DOHH2 (cell line): ENCODE measurements around the gene CHEK1.
"Not testable (repeated sequence)": the region's sequence is repeated elsewhere in the genome, so short reads cannot be mapped to it uniquely, and the experiment has no call there.

ENCODE experiments used
- CTCF ChIP-seq: fragments of 200-600 bp; sonication (generic); IDR thresholded peaks from one replicate; pipeline ENCODE4 v1.5.1; 2014; ENCODE audit warnings: antibody characterized with exemption, mild to moderate bottlenecking, low read depth, low read length; ENCODE audit not compliant: poor library complexity, severe bottlenecking
- EZH2phosphoT487 ChIP-seq: fragments of 200-600 bp; sonication (generic); IDR thresholded peaks from 2 replicates; pipeline ENCODE4 v1.6.1; 2017; ENCODE audit warnings: borderline replicate concordance, mild to moderate bottlenecking, antibody characterized with exemption, low read length, moderate library complexity, mixed read lengths

DNA sequence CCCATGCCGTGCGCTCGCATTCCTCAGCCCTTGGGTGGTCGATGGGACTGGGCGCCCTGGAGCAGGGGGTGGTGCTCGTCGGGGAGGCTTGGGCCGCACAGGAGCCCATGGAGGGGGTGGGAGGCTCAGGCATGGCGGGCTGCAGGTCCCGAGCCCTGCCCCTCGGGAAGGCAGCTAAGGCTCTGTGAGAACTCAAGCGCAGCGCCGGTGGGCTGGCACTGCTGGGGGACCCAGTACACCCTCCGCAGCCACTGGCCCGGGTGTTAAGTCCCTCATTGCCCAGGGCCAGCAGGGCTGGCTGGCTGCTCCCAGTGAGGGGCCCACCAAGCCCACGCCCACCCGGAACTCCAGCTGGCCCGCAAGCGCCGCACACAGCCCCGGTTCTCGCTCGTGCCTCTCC, 79.7 kb downstream of the CHEK1 start:
- TF ChIP-seq CTCF, EZH2phosphoT487: not testable (repeated sequence)
